HG03139 (cell line): ENCODE results near the gene KIAA1671.

ENCODE experiments used
- ATAC-seq: cut with Tn5 transposase; IDR thresholded peaks from one replicate; pipeline ENCODE4 v1.9.1; 2021; ENCODE audit not compliant: unreplicated experiment

The KIAA1671 gene

GRCh38 chr22:24981066-24981465 is 28.6 kb downstream of the KIAA1671 start:
- no peak for ATAC-seq

- ATAC-seq, result no peak
Observed at GRCh38 chr22:24981656-24982055, 29.1 kb downstream of the KIAA1671 start.

GRCh38 chr22:24982301-24983056 is 30.0 kb downstream of the KIAA1671 start:
- no peak for ATAC-seq

- ATAC-seq, result no peak
Observed at GRCh38 chr22:24983151-24983550, 30.6 kb downstream of the KIAA1671 start.

- ATAC-seq, result no peak
Observed at GRCh38 chr22:24984122-24984521, 31.6 kb downstream of the KIAA1671 start.

GRCh38 chr22:24985826-24986214 is 33.3 kb downstream of the KIAA1671 start:
- ATAC-seq, result no peak

- ATAC-seq, result no peak
Observed at GRCh38 chr22:24986816-24987215, 34.3 kb downstream of the KIAA1671 start.

- no peak for ATAC-seq
Observed at GRCh38 chr22:24989135-24989534, 36.6 kb downstream of the KIAA1671 start.

GRCh38 chr22:24989541-24989951 is 37.0 kb downstream of the KIAA1671 start:
- no peak for ATAC-seq

- no peak for ATAC-seq
Observed at GRCh38 chr22:24990344-24990905, 37.9 kb downstream of the KIAA1671 start.

GRCh38 chr22:24992946-24993345 is 40.4 kb downstream of the KIAA1671 start:
- ATAC-seq, result no peak

- no peak for ATAC-seq
Observed at GRCh38 chr22:24994070-24994763, 41.7 kb downstream of the KIAA1671 start.

GRCh38 chr22:24995649-24996180 is 43.2 kb downstream of the KIAA1671 start:
- ATAC-seq, result no peak

GRCh38 chr22:24996420-24996952 is 44.0 kb downstream of the KIAA1671 start:
- no peak for ATAC-seq

- no peak for ATAC-seq
Observed at GRCh38 chr22:24997023-24997422, 44.5 kb downstream of the KIAA1671 start.

GRCh38 chr22:25000686-25001085 is 48.2 kb downstream of the KIAA1671 start:
- ATAC-seq, result no peak

GRCh38 chr22:25002241-25002985 is 49.9 kb downstream of the KIAA1671 start:
- ATAC-seq, result no peak

- ATAC-seq, result no peak
Observed at GRCh38 chr22:25006354-25006753, 53.8 kb downstream of the KIAA1671 start.

GRCh38 chr22:25007444-25008106 is 55.1 kb downstream of the KIAA1671 start:
- ATAC-seq, result no peak

- ATAC-seq, result no peak
Observed at GRCh38 chr22:25008666-25009065, 56.1 kb downstream of the KIAA1671 start.
